Anterior cingulate cortex (tissue), 58 donors: Measurements from ENCODE around the gene FHDC1.

Experiments
- DNase-seq, 58 donors: peaks; one replicate each; lab custom pipeline; 2025; lab: John Stamatoyannopoulos, UW

Gene FHDC1

DNA sequence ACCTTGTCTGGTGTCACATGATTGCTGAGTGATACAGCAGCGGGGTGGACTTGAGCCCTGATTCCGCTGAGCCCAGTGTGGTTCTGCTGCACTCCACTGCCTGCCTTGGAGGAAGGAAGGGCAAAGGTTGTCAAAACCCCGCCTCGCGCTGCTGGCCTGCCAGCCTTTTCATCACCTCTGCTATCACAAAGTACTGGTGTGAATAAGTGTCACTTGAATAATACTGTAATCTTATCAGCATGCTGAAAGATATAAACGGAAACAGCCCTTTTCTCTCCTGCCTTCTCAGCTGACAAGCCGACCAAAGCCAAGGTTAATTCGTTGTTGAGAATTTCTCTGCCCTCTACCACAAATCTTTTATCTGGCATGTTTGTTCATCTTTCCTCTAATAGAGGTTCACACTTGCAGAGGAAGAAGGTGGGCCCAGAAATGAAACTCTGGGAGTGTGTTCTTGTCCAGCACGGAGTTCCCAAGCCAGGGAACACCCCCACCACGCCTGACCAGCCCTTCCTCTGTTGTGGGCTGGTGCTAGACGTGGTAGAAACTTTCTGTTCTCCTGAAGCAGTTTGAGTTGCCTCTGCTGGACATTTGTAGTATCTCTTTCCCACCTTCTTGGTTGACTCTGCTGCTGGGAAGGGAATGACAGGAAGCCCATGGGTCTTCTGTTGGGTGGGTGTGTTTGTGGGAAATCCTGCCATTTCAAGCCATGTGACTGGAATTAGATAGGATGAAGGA lies 21.5 kb downstream of the FHDC1 start:
- DNase-seq, result no peak

DNA sequence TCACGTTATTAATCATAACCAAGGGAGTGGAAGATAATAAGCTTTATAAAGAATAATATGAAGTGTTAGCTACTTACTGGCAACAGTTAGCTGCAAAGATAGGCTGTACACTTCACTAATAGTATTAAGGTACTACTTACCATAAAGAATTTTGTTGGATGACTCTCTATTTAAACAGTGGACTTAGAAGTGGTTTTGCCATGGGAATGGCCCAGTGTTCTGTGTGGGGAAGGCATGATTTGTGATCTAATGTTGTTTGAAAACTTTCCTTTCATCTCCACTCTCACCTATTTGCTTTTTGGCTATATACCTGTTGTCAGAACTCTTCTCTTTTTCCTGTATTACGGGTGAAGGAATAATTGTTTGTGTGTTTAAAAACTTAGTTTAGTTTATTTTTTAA lies 23.0 kb downstream of the FHDC1 start:
- DNase-seq, result no peak

DNA sequence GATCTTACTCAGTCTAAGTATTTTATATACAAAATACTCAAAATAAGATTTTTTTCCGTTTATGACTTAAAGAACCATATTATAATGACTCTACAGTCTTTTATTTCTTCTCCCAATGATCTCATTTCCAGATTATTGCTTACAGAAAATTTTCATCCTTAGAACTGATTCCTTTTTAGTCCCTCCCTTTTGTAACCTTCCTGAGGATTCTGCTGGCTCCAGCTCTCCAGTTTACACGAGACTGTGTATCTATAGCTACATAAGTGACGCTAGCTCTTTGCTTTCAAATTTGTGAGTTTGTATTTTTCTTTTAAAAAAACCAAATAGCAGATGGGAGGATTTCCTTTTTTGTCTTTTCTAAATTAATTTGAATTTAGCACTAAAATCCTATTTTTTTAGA lies 24.0 kb downstream of the FHDC1 start:
- DNase-seq, result no peak

DNA sequence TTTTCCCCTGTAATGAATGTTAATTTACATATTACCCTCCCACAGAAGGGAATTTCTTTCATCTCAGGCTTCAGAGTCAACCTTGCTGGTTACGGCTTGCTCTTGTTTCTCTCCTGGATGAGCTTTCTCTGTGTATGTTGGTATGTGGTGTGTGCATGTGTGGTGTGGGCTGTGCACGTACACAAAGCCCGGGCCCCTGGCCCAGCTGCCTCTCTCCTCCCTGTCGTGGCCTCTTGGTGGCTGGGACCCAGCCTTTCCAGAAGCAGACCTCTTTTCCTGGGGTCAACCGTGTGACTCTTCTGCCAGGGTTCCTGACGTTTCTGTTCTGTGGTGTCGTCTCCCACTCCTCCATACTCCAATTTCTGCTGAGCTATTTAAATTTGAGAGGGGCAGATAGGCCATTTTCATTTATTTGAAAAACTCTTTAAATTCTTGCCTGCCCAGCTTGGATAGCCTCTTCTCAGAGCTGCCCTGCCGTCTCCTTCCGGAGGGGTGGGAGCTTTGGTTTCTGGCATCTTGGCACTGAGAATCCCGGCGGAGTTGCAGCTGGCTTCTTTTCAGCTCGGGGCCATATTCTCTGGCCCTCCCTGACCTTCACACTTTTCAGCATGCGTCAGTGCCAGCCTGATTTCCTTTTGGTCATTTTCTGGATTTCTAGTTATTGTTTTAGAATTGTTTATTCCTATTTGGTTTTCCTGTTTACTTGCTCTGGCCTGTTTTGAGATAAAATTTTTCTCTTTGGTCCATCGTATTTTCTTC lies 25.1 kb downstream of the FHDC1 start:
- DNase-seq, result no peak

DNA sequence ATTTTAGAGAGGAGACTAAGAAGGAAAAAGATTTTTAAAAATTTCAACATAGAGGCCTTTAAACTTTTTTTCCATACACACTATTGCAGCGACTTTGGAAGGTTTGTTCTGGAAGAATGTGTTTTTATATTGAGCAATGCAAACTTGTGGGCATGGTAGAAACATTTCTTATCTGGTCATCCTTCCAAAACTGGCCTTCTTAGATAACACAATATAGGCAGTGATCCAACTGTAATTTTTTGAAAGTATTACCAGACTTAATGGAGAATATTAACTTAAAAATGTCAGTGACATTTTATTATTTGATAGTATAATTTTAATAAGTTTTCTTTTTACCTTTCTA lies 25.6 kb downstream of the FHDC1 start:
- no peak for DNase-seq

DNA sequence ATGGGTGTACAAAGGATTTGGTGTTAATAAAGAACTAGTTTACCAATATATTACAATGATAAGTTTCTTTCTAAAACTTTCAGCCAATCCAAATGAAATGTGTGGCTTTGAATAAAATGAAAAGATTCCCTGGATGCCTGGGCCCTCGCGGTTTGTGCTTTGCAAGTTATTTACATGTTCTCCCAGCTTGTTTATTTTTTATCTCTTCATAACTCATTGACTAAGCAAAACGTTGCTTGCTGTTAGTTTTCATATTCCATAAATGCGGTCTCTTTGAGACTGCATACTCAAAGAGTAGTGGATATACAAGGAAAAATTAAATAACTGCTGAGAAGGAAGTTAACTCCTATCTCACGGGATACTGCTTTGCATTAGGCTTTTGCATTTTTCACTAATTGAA lies 26.0 kb downstream of the FHDC1 start:
- no peak for DNase-seq

DNA sequence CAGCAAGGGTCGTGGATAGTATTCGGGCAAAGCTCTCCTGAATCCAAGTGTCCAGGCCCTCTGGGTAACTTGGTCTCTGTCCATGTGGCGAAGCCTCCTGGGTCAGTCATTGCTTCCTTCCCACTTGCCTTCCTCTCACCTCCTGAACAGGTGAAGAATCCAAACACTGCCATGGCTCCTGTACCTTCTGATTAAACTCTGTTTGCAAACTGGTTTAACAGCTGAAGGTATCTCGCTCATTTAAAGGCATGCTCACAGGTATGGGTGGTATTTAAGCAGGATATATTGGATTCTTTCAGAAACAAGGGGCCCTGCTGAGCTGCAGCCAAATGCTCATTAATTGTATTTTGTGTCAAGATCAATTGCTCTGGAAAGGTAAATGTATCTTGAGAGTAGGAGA lies 28.2 kb downstream of the FHDC1 start:
- no peak for DNase-seq

DNA sequence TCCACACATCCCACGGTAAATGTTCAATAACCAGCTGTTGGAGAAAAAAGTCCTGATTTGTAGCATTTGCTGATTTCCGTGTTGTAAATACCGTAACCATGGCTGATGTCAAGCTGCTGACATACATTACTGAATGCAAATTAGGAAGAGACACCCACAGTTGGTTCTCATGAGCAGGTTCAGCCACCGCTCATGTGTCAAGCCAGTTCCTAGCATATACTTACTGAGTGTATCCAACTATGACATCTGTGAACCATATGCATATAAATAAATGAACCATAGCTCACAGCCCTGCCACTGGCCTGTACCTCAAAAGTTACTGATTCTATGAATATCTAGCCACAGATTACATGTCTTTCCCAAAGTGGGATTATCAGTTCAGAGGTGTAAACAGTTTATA lies 29.5 kb downstream of the FHDC1 start:
- DNase-seq, result no peak

DNA sequence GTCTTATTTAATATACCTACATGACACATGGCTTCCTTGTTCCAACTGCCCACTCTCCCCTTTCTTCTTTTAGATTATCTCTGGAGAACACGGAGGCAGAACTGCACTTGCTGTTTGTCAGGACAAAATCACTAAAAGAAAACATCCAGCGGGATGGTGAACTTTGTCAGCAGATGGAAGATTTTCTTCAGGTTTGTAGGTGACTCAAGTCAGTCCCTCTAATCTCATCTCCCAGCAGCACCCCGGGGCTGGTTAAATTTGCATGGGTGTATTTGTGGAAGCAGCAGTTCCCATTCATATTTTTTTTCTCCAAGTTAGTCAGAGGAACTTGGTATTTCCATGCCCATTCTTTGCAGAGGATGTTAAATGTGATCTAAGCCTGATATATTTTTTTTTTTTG lies 31.8 kb downstream of the FHDC1 start:
- no peak for DNase-seq

DNA sequence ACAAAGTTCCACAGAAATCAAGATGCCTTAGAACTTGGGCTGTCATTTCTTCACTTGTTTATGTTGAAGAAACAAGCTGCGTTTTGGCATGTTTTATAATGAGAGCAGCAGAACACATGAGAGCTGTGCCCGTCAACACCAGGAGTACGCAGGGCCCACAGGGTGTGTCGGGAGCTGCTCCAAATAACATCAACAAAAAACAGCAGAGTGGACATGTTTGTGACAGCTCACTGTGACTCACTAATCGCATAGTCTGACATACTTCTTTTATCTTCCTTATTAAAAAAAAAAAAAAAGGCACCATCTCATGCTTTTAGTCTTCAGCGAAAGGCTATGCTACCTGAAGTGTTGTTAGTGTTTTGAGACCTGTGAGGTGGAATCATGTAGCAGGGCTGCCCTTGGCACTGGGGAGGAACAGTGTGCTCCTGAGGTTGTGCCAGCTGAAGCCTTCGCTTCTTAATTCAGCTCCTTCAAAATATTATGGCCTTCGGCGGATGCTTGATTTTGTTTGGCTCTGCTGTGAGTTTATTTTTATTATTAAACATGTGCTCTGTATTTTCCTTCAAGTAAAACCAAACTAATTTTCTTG lies 32.8 kb downstream of the FHDC1 start:
- DNase-seq, result no peak

DNA sequence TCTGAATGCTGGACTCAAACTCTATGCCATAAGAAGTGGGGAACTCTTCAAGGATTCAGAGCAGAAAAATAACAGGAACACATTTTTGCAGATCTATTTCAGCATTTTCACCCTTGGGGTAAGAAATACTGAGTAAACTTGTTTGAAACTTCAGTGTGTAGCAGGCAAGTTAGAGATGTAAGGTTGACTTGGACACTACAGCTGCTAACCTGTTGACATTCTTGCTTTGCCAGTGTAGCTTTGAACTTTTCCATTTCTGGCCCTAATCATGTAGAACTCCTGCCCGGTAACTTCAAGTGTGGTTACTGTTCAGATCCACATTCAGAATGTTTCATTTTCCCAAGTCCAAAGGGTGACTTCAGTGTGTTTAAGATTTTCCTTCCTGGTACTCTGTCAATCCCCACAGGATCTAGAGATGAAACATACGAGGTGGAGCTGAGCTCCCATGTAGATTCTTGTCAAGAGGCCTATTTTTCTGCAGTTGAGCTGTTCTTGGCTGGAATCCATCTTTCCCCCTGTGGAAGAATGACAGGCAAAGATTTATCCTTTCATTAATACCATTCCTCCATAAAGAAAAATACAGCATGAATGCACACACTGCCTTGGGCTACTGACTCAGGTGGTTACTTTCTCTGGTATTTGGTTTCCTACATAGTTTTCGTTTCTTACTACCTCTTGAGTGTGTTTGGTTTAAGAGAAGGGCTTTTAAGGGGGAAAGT lies 34.1 kb downstream of the FHDC1 start:
- DNase-seq, result no peak

DNA sequence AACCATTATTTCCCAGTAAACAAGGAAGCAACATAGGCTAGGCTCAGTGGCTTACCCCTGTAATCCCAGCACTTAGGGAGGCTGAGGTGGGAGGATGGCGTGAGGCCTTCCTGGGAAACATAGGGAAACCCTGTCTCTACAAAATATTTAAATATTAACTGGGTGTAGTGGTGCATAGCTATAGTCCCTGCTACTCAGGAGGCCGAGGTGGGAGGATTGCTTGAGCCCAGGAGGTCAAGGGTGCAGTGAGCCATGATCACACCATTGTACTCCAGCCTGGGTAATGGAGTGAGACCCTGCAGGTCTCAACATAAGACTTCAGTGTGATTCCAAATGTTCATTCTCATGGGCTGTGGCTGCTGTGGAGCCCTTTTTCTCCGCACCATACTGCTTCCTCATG lies 34.9 kb downstream of the FHDC1 start:
- DNase-seq, result no peak

DNA sequence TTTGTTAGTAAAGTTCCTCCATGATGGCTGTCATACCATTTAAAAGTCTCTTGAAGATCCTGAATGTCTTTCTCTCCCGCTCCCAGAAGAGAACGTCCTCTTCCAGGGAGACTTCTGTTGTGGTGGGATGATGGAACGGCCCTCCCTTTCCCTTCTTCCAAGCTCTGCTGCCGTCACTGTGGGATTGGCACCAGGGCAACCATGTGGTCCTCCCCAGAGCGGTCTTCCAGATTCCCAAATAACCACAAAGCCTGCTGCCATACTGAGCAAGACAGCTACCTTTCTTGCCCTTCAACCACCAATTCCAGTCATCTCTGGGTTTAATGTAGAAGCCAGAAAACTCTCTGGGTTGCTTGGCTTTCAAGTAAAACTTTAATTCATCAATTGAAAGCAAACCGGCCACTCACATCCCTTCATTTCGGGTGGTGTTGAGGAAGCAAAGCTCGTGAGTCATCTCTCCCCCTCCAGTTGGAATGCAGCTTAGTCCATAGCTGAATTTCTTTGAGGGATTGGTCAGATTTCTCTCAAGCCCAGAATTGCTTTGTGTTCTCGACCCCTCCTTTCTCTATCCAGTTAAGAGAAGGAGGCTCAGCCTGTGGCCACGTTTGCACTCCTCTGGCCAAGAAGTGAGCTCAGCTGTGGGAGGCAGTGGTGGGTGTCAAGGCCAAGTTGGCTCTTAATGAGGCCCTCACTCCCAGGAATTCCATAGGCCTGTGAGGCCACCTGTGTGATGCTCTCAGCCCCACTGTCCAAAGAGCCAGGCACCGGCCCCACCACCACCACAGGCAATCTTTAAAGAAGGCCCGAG lies 36.9 kb downstream of the FHDC1 start:
- DNase-seq, result no peak

DNA sequence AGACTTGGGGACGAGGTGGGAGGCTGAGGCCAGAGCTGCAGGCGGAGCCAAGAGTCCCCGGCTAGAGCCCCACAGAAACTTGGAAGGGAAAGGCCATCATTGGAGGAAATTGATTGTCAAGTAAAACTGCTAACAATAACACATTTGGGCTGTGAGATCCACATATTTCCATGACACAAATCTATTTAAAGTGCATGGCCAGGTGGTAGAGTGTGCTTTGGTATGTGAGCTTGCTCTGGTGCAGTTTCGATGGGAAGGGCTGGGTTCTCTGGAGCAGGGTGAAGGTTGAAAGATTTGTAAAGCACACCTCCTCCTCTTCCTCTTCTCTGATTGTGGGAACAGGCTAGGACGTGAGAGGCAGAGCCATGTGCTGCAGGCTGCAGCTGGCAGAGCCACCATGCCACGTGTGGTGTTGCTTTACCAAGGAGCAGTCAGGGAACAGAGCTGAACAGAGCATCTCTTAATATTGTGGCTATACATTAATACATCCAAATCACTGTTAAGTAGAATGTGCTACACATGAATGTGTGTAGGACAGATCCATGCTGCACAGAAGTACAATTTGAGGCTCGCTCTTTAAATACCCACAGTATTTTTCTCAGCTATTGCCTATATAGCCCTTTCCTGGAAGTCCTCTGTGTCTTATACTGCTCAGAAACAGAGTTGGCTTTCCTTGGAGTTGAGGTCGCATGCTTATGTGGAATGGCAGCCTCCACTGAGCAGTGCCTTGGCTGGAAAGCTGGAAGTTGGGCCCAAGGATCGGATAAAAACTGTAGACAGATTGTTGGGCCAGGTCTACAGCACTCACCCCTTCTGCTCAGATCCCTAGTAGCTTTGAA lies 37.7 kb downstream of the FHDC1 start:
- peak in 3 of 58 donors; percentile 7 to 37 (median 7) for DNase-seq

DNA sequence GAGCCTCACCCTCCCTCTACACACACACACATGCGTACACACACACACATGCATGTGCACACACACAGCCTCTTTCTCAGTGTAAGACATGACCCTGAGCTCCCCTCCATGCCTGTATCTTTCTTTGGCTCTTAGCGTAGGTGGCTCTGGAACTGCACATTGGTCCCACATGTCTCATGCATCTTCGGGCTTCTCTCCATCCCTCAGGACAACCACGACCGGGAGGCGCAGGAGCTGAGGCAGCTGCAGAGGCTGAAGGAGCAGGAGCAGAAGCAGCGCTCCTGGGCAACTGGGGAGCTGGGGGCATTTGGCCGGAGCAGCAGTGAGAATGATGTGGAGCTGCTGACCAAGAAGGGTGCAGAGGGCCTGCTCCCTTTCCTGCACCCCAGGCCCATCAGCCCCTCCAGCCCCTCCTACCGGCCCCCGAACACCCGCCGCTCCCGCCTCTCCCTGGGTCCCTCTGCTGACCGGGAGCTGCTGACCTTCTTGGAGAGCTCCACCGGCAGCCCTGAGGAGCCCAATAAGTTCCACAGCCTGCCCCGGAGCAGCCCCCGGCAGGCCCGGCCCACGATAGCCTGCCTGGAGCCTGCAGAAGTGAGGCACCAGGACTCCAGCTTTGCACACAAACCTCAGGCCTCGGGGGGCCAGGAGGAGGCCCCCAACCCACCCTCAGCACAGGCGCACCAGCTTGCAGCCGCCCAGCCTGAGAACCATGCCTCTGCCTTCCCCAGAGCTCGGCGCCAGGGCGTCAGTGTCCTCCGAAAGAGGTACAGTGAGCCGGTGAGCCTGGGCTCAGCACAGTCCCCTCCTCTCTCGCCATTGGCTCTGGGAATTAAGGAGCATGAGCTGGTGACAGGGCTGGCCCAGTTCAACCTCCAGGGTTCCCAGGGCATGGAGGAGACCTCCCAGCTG lies 38.6 kb downstream of the FHDC1 start:
- DNase-seq, result no peak

DNA sequence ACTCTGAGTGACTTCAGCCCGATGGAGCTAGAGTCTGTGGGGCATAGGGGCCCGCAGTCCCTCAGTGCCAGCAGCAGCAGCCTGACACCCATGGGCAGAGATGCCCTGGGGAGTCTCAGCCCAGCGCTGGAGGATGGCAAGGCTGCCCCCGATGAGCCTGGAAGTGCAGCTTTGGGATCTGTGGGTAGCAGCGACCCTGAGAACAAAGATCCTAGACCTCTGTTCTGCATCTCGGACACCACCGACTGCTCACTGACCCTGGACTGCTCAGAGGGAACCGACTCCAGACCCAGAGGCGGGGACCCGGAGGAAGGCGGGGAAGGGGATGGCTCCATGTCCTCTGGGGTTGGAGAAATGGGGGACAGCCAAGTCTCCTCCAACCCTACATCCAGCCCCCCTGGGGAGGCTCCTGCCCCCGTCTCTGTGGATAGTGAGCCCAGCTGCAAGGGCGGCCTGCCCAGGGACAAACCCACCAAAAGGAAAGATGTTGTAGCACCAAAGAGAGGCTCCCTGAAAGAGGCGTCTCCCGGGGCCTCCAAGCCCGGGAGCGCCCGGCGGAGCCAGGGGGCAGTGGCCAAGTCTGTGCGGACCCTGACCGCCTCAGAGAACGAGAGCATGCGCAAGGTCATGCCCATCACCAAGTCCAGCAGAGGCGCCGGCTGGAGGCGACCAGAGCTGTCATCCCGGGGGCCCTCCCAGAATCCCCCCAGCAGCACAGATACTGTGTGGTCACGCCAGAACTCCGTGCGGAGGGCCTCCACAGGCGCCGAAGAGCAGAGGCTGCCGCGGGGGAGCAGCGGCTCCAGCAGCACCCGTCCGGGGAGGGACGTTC lies 39.5 kb downstream of the FHDC1 start:
- no peak for DNase-seq

DNA sequence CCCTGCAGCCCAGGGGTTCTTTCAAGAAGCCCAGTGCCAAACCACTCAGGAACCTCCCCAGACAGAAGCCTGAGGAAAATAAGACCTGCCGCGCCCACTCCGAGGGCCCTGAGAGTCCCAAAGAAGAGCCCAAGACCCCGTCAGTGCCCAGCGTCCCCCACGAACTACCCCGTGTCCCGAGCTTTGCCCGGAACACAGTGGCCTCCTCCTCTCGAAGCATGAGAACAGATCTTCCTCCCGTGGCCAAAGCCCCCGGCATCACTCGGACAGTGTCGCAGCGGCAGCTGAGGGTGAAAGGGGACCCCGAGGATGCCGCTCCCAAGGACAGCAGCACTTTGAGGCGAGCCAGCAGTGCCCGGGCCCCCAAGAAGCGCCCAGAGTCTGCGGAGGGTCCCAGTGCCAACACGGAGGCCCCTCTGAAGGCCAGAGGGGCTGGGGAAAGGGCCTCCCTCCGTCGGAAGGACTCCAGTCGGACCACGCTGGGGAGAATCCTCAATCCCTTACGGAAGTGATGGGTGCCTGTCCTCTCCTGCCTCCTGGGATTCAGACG lies 40.2 kb downstream of the FHDC1 start:
- DNase-seq, result no peak
